HL-60/S4 treated with retinoic acid at 250 ng/mL for 4 days and 3 days (cell line): ENCODE results near the gene SGPP2.

Source experiments
- in situ Hi-C: fragments of 300-500 bp; cut with MboI; formaldehyde crosslinking; loops from 2 replicates; pipeline ENCODE4 v1.7.0; 2022; ENCODE audit warnings: low sequenced_read_pairs

Gene SGPP2

DNA sequence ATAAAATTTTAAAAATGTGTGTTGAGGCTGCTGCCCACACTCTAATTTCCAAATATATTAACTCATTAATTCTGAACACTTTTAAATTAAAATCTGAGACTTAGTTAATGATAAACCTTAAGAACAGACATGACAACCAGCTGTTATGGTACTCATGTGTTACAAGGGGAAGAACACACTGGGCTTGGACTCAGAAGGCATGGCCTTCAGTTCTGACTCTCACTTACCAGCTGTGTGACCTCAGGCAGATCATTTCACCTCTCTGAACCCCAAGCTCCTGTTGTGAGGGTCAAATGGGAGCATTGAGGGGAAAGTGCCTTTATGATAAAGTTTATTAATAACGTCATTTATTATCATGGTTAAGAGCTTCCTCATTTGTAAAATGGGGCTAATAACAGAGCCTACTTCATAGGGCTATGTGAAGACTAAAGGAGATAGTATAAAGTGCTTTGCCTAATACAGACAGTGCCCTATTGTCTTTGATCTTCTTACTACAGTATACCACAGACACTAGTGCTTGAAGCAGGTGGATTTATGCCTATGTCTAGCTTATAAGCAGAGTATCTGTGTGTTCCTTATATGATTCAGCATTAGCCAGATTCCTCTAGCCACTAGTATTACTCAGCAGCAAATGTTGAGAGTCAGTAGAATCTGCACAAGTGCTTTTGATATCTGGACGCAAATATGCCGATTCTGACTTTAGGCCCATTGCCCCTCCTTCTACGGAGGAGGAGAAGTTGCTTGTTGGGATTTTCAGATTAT is 99.6 kb downstream of the SGPP2 start:
- in situ Hi-C loops: no loop called here

DNA sequence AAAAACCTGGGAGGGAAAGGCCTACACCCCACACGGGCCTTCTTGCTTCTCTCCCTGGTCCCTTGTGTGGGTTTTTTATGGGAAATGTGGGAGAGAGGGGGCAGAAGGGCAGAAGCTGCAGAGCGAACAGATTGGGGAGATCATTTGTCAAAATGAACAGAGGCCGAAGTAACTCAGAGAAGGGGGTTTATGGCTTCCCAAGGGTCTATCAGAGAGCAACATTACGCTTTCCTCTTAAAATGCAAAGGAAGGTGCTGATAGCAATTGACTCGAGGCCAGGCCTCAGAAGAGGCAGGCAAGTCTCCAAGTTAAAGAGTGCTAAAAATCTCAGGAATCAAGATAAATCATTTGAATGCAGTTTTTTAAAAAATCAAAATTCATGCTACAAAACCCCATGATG is 101.5 kb downstream of the SGPP2 start:
- in situ Hi-C loops: no loop called here

DNA sequence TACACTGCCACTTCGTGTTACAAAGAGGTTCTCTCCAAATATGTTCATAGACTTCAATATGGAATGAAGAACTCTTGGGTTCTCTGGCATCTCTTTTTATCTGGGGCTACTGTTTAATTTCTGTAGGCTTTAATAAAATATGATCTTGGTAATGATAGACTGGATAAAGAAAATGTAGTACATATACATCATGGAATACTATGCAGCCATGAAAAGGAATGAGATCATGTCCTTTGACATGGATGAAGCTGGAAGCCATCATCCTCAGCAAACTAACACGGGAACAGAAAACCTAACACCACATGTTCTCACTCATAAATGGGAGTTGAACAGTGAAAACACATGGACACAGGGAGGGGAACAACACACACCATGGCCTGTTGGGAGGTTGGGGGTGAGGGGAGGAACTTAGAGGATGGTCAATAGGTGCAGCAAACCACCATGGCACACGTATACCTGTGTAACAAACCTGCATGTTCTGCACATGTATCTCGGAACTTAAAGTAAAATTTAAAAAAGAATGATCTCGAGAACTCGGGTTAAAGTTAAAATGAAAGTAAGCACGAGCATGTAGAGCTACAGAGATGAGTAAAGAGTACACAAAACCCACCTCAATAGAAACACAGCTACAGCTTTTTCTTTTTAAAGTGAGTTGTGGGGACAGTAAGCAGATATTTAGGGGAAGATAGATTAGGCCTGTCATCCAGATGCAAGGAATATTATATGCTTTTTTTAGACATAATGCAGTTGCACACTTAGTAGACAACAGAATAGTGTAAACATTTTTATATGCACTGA is 102.3 kb downstream of the SGPP2 start:
- in situ Hi-C loops: no loop called here

DNA sequence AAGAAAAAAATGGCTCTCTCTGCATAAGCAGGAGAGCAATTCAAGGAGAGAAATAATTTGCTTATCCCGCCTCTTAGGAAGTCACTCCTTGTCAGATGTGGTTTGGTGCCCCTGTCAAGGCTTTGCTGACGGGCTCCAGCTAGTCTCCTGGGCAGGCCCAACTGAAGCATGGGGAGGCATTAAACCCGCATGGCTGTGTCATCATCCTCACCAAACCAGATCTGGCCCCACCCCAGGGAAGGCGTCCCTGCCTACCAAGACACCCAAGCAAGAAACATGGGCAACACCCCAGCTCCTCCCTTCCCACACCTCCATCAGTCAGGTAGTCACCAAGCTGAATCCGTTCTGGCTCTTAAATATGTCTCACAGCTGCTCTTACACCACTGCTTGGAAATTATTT is 108.0 kb downstream of the SGPP2 start:
- in situ Hi-C loops: no loop called here

DNA sequence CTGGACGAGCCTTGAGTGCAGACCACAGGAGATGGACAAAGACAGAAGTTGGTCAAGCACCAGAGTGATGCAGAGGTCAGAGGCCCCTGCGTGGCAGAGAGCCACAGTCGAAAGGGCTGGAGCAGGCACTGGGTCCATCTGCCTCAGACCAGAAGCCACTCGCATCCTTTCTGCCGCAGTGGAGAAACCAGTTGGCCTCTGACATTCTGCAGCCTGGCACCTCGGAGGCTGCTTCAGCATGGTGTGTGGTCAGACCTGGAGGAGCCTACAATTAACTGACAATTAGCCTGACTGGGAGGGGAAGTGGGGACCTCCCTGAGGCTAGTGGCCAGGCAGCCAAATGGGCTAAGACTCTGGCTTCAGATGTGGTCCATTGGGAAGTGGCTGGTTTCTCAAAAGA is 111.1 kb downstream of the SGPP2 start:
- in situ Hi-C loops: no loop called here

DNA sequence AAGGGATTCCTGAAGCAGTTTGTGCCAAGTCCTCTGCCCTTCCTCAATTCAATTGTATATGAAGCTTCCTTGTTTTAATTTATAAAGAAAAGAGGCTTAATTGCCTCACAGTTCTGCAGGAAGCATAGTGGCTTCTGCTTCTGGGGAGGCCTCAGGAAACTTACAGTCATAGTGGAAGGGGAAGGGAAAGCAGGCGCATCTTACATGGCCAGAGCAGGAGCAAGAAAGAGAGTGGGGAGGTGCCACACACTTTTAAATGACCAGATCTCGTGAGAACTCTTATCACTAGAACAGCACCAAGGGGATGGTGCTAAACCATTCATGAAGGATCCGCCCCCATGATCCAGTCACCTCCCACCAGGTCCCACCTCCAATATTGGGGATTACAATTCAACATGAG is 114.2 kb downstream of the SGPP2 start:
- in situ Hi-C loops: no loop called here

DNA sequence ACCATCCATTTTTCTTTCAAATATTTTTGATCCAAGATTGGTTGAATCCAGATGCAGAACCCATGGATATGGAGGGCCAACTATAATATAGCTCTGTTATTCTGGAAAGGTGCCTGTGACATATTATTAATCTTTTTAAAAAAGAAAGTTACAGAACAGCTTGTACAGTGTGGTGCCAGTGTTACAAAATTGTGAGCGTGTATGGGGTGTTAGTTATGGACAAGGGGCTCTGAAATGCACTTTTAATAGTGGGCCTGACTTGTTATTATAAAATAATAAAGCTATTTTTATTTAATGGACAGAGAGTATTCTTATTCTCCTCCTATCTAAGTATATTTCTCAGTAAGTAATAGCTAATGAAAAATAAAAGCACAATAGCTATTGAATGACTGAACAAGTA is 120.3 kb downstream of the SGPP2 start:
- in situ Hi-C loops: no loop called here

DNA sequence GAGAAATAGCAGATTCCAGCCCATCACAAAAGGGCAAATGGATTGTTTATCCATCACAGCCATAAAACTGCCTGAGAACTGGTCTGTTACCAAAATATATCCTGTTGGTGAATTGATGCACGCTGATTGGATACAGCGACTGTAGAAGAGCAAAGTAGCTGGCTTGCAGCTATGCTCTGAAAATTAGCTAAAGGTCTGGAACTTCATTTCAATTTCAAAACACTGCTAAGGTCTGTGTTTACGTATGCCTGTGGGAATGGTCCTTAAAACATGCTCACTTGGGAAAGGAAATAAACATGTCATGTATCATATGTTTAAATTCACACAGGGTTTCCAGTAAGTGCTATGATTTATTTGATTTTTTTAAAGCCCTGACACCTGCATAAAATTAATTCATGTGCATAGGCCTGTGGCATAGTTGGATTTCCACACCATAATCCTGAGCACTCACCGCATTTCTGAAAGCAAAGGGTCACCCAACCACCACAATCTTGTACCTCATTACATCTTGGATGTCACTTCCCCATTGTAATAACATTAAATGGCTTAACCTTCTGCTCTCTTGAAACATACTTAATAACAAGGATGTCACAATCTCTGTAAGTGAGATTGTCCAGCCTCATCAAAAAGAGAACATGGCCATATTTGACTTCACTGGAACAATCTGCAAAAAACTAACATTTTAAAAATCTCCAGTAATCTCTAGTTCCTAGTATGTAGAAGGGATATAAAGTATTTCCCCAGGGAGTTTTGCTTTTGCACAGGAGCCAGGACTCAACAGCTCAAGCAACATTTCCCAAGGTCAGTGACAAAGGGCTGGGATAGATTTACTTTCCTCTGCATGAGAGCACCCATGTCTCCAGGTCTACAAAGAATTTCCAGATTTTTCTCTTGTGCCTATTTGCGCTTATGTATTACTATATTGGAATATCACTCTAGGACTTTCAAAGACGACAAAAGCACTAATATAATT is 121.8 kb downstream of the SGPP2 start:
- in situ Hi-C loops: no loop called here

DNA sequence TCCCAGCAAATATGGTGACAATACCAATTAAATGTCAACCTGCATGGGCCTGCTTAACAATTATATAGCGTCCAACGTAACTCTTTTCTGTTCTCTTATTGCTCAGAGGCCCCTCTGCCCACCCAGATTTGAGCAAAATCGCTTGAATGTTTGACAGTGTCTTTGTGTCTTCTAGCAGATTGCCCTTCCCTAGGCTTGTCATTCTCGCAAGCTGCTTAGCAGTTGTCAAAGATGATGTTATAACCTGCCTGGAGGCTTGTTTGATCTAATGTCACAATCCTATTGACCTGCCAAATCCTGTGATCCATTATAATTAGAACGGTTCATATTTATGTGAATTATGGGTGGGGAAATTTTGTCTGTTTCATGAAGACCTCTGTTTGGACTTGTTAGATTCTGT is 122.7 kb downstream of the SGPP2 start:
- in situ Hi-C loops: no loop called here

DNA sequence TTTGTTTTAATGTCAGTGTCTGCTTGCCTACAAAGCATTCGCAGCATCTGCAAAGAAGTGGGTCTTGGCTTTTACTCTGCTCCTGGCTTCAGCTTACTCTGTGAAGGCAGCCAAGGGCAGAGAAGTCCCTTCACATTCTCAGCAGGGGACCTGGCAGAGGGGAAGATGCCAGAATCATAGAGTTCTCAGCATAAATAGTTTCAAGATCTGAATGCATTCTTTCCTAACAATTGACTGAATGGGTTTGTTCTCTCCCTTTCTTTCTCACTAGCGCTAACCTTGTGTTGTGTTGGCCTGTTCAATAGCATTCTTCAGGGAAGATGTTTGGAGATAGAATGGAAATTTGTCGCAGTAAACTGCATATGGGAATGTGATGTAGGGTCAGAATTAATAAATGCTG is 124.6 kb downstream of the SGPP2 start:
- in situ Hi-C loops: no loop called here

DNA sequence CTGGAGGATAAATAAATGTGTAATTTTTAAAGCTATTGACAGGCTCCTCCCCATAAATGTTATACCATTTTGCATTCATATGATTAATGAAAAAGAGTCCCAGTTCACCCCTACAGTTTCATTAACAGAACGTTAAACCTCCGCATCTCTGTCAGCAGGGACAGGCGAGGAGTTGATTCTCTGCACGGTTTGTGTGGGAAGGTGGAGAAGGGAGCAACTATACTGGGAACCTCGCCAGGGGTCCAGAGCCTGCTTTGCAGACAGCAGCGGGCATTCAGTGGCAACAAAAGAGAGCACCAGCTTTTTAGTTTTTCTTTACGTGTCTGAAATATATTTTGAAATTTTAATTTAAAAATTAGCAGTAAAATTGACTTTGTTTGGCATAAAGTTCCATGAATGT is 130.2 kb downstream of the SGPP2 start:
- in situ Hi-C loops: loop anchor here (10.0 to 25.0 kb wide), 2 partner anchors 240 to 492 kb away; no protein-coding TSS in a partner anchor

DNA sequence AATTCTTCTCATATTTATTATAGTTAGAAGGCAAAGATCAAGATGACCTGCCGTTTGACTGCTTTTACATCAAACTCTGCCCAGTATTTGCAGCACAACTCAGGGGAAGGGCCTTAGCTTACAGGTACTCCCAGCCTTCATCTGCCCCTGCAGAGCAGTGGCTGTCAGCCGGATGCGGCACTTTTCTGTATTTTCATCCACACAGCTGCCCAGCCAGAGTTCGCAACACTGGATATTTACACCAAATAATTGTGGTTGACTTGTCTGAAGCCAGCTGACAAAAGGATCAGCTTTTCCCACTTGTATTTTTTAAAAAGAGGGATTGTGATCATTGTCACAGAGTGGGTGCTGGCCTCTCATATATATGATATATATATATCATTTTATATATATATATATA is 136.8 kb downstream of the SGPP2 start:
- in situ Hi-C loops: loop anchor here (25.0 kb wide), 1 partner anchor 499 kb away; no protein-coding TSS in a partner anchor

DNA sequence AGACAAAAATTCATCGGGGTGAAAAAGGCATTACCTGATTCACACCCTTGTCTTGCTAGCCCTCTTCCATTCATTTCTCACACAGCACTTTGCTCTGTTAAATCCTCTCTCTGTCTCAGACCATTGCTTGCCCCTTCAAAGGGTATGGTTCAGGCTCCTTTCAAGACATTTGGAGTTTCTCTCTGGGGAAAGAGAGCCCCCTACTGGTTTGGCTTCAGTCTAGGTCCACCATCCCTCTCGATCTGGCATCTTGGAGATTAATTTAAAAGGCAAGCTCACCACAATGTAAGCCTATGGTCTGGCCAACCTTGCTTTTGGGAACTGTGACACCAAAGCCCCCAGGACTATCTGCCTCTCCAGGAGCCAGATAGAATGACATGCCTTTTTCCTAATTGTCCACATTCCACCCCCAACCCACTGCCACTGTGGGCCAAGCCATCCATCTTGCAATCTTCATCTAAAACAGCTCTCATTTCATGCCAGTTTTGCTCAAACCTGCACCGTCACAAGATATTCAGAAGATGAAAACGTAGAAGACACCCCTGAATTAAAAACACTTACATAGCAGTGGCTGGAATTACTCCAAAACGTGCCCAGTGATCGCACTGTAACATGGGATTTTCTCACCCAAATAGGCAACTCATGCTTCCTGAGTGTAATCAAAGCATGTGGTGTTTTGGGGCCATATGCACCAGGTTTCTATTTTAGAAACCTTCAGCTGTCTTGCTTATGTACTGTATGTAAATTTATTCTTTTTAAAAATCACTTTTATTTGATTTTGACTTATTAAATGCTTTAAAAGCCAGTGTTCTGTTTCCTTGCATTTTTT is 137.7 kb downstream of the SGPP2 start:
- in situ Hi-C loops: loop anchor here (25.0 kb wide), 1 partner anchor 500 kb away; no protein-coding TSS in a partner anchor

DNA sequence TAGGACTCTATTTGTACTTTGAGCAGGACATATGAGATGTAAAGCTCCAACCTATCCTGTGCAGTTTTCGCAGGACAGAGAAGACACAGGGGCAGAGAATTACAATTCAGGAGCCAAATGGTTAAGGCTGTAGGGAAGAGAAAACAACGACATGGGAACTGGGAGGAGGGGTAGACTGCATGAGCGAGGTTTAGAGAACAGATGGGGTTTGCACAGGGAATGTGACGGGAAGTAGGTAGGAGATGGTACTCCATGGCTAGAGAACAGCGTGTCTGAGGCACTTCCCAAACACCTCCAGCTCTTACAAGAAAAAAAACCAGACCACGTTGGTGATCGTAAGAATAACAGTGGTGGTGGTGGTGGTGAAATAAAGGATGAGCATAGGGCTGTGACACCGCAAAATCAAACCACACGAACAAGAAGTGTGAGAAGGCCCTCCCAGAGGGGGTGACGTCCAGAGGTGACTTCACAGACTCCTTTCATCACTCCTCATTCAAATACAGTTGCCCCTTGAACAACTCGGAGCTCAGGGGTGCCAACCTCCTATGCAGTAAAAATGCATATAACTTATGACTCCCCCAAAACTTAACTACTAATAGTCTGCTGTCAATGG is 138.9 kb downstream of the SGPP2 start:
- in situ Hi-C loops: loop anchor here (25.0 kb wide), 1 partner anchor 501 kb away; no protein-coding TSS in a partner anchor

DNA sequence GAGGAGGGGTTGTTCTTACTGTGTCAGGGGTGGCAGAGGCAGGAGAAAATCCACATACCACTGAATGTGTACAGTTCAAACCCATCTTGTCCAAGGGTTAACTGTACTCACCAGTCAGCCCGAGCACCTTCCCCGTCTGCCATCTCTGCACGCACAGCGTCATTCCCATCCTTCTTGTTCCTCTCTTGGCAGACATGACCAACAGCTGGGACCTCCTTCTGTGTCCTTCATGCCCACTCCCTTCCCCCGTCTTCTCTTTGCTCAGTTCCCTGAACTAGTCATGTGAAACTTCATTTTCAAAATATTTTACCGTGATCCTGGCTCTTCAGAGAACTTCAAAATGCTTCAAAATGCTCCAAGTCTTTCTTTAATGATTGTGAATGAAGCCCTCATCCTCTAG is 139.6 kb downstream of the SGPP2 start:
- in situ Hi-C loops: loop anchor here (25.0 kb wide), 1 partner anchor 502 kb away; no protein-coding TSS in a partner anchor

DNA sequence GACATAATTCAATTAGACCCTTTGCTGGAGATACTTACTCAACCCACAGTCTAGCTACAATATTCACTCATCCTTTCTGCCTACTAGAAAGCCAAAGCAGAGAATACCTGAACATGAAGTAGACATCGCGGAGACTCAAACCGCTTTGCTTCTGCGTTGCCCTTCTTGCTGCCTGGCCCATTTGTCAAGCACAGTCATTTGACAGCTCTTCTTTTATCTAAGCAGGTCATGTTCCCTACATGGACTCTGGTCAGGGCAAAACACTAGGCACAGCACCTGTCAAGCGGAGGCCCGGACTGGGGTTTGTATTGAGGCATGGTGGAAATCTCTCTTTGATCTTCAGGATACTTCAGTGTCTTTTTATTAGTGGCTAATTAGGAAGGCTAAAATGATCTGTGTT is 141.9 kb downstream of the SGPP2 start:
- in situ Hi-C loops: loop anchor here (25.0 kb wide), 1 partner anchor 504 kb away; no protein-coding TSS in a partner anchor

DNA sequence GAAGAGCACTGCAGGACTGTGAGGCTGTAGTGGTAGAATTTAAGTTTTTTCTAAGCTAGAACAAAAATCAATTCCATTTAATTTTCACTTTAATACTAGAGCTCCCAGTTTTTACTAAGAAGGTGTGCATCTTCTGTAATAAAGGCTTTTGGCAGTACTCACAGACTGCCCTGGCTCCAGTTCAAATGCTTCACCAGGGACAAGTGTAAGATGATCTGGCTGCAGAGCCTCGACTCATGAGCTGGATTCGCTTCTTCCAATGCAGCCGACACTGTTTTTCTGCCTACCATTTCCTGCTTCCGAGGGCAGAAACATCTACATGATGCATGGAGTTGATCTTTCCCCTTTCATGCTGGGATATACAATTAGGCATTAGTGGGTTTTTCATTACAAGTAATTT is 144.5 kb downstream of the SGPP2 start:
- in situ Hi-C loops: loop anchor here (25.0 kb wide), 1 partner anchor 507 kb away; no protein-coding TSS in a partner anchor

DNA sequence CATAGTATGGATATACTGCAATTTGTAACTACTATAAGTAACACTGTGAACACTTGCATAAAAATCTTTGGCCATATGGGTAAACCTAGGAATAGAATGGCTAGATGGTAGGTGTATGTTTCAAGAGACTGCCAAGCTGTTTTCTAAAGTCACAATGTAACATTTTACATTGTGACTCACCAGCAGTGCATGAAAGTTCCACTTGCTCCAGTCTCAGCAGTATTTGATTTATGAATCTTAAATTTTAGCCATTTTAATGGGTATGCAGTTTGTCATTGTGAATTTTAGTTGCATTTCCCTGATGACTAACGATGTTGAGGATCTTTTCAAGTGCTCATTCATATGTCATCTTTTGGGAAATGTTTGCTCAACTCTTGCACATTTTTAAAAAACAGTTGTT is 145.5 kb downstream of the SGPP2 start:
- in situ Hi-C loops: loop anchor here (25.0 kb wide), 1 partner anchor 508 kb away; no protein-coding TSS in a partner anchor

DNA sequence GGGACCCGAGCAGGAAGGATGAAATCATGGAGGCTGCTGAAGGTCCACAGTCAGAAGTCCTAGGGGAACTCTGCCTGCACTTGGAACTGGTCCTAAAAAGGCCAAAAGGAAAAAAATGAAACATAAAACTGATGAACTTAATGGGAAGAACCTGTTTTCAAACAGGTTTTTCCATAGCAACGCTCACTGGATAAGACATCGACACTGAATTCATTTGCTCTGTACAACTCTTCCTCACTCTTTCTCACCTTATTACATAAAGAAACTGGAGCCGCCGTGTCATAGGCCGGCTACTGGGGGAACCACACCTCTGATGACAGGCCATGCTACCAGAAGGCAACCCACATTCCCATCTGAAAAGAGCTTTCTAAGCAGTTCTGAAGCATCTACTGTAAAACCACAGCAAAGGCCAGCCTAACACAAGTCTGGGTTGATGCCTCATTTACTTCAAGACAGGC is 147.9 kb downstream of the SGPP2 start:
- in situ Hi-C loops: loop anchor here (25.0 kb wide), 1 partner anchor 510 kb away; no protein-coding TSS in a partner anchor
